Subcutaneous abdominal adipose tissue (tissue), 5 donors: ENCODE results near the gene VWA7.
"Not testable (repeated sequence)": the region's sequence is repeated elsewhere in the genome, so short reads cannot be mapped to it uniquely, and the experiment has no call there.

Source experiments
- H3K27ac ChIP-seq: one replicate; pipeline ENCODE4 v1.7.0; 2013; ENCODE audit warnings: low read depth, mild to moderate bottlenecking, inconsistent platforms, low read length, moderate library complexity
- H3K27me3 ChIP-seq, 5 donors: one replicate each; pipeline ENCODE4 v1.7.0; 2013; ENCODE audit warnings: low read length in 5 of 5, inconsistent platforms in 1 of 5; ENCODE audit not compliant: control insufficient read depth in 5 of 5, insufficient read depth in 4 of 5
- H3K36me3 ChIP-seq, 5 donors: one replicate each; pipeline ENCODE4 v1.7.0; 2013; ENCODE audit warnings: low read length in 5 of 5; ENCODE audit not compliant: control insufficient read depth in 5 of 5, insufficient read depth in 5 of 5
- H3K4me1 ChIP-seq, 5 donors: one replicate each; pipeline ENCODE4 v1.7.0; 2013; ENCODE audit warnings: low read length in 5 of 5, mild to moderate bottlenecking in 3 of 5, moderate library complexity in 1 of 5; ENCODE audit not compliant: control insufficient read depth in 5 of 5, insufficient read depth in 5 of 5
- H3K4me3 ChIP-seq, 5 donors: one replicate each; pipeline ENCODE4 v1.7.0; 2013; ENCODE audit warnings: low read length in 5 of 5, low read depth in 1 of 5
- H3K9ac ChIP-seq, 5 donors: one replicate each; pipeline ENCODE4 v1.7.0; 2013; ENCODE audit warnings: low read length in 5 of 5, mild to moderate bottlenecking in 4 of 5, moderate library complexity in 3 of 5
- H3K9me3 ChIP-seq, 5 donors: one replicate each; pipeline ENCODE4 v1.7.0; 2013; ENCODE audit warnings: low read length in 5 of 5; ENCODE audit not compliant: control insufficient read depth in 5 of 5
- donor health status: healthy.
- donor health status: healthy.
- donor health status: healthy.
- donor health status: healthy.
- donor health status: healthy.

The VWA7 gene

GRCh38 chr6:31817929-31818511 is 40.9 kb upstream of the VWA7 start:
- not testable (repeated sequence) for H3K9me3 ChIP-seq, H3K36me3 ChIP-seq, H3K27me3 ChIP-seq
- peak overlapping the region; percentile 69 to 76 (median 69) for H3K4me3 ChIP-seq
- H3K9ac ChIP-seq: peak overlapping the region; percentile 6 to 75 (median 58)
- H3K4me1 ChIP-seq: peaks cover 13 to 58% (median 51%) of the 10 kb centered on the region in 5 donors
- peak overlapping the region; percentile 67 for H3K27ac ChIP-seq

GRCh38 chr6:31817133-31817928 is 40.2 kb upstream of the VWA7 start:
- H3K27ac ChIP-seq: peak overlapping the region; percentile 67
- H3K36me3 ChIP-seq, H3K9me3 ChIP-seq, H3K27me3 ChIP-seq: not testable (repeated sequence)
- H3K9ac ChIP-seq: peak overlapping the region; percentile 6 to 75 (median 58)
- peaks cover 13 to 52% (median 46%) of the 10 kb centered on the region in 5 donors for H3K4me1 ChIP-seq
- peak overlapping the region; percentile 69 to 76 (median 69) for H3K4me3 ChIP-seq

- Histone ChIP-seq H3K4me1 (peaks cover 13 to 41% (median 36%) of the 10 kb centered on the region in 5 donors), H3K9me3 (no peaks in the 10 kb centered on the region), H3K36me3 (no peaks in the 10 kb centered on the region), H3K4me3 (peak within 1 kb of the TSS; percentile 62 to 84 (median 67)), H3K27me3 (no peaks in the 10 kb centered on the region), H3K27ac (peak within 1 kb of the TSS; percentile 100), H3K9ac (peak within 1 kb of the TSS; percentile 31 to 98 (median 81))
Measured at GRCh38 chr6:31815025-31815838, 38.1 kb upstream of the VWA7 start, which contains the start of the genes HSPA1A and HSPA1L. Gene HSPA1A, plus strand, starts transcription at chr6:31815543. Its CDS starts 214 bp downstream, at chr6:31815757. Gene HSPA1L, minus strand, starts transcription at chr6:31815283. Its CDS starts 3,311 bp downstream, at chr6:31811972.

GRCh38 chr6:31814677-31815024 is 37.5 kb upstream of the VWA7 start:
- Histone ChIP-seq H3K4me1 (peaks cover 13 to 36% (median 30%) of the 10 kb centered on the region in 5 donors), H3K27ac (peak overlapping the region; percentile 100), H3K9ac (peak overlapping the region in 4 of 5 donors; percentile 77 to 93 (median 80))

DNA sequence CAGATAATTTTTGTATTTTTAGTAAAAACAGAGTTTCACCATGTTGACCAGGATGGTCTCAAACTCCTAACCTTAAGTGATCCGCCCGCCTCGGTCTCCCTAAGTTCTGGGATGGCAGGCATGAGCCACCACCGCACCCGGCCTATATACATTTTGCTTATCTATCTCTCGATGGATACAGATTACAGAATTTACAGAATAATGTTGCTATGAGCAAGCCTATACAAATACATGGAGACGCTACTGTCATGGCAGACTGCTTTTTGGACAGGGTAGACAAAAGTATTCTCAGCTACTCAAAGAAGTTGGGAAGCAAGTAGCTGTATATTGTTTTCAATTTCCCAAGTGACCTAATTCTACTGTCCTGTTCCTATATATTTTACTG is 36.3 kb upstream of the VWA7 start:
- peak overlapping the region; percentile 45 to 98 (median 80) for H3K9ac ChIP-seq
- no peaks in the 10 kb centered on the region for H3K27me3 ChIP-seq
- no peaks in the 10 kb centered on the region for H3K36me3 ChIP-seq
- no peaks in the 10 kb centered on the region for H3K9me3 ChIP-seq
- H3K4me1 ChIP-seq: peaks cover 13 to 25% (median 22%) of the 10 kb centered on the region in 5 donors
- peak overlapping the region; percentile 100 for H3K27ac ChIP-seq
- peak overlapping the region in 3 of 5 donors; percentile 37 to 54 (median 49) for H3K4me3 ChIP-seq

More at GRCh38 chr6:31814677-31815024, 37.5 kb upstream of the VWA7 start:
- Histone ChIP-seq H3K36me3 (no peaks in the 10 kb centered on the region), H3K4me3 (peak overlapping the region; percentile 59 to 84 (median 67)), H3K27me3 (no peaks in the 10 kb centered on the region), H3K9me3 (no peaks in the 10 kb centered on the region)

- Histone ChIP-seq H3K9me3 (no peaks in the 10 kb centered on the region), H3K4me1 (peaks cover 8 to 14% (median 13%) of the 10 kb centered on the region in 5 donors), H3K4me3 (no peak overlapping the region), H3K27me3 (no peaks in the 10 kb centered on the region), H3K27ac (no peak overlapping the region), H3K36me3 (no peaks in the 10 kb centered on the region), H3K9ac (no peak overlapping the region)
Measured at GRCh38 chr6:31811645-31812044, 34.5 kb upstream of the VWA7 start.

GRCh38 chr6:31808599-31808998 is 31.5 kb upstream of the VWA7 start:
- not testable (repeated sequence) for H3K27ac ChIP-seq, H3K36me3 ChIP-seq, H3K9me3 ChIP-seq, H3K27me3 ChIP-seq, H3K4me3 ChIP-seq, H3K9ac ChIP-seq
- H3K4me1 ChIP-seq: peaks cover under 1 to 20% (median 16%) of the 10 kb centered on the region in 5 donors

- Histone ChIP-seq H3K9me3 (no peaks in the 10 kb centered on the region), H3K4me3 (peak within 1 kb of the TSS; percentile 66 to 86 (median 67)), H3K9ac (peak within 1 kb of the TSS; percentile 16 to 91 (median 78)), H3K27me3 (no peaks in the 10 kb centered on the region), H3K27ac (peak within 1 kb of the TSS; percentile 93), H3K36me3 (peaks cover 0 to 8% (median 0%) of the 10 kb centered on the region in 5 donors), H3K4me1 (peaks cover 0 to 15% (median 12%) of the 10 kb centered on the region in 5 donors)
Measured at GRCh38 chr6:31806470-31807272, 29.5 kb upstream of the VWA7 start, which contains the start of gene LSM2. Gene LSM2, minus strand, starts transcription at chr6:31806966. Its CDS starts 209 bp downstream, at chr6:31806757.

- Histone ChIP-seq H3K9me3 (no peaks in the 10 kb centered on the region), H3K27ac (peak overlapping the region; percentile 93)
Measured at GRCh38 chr6:31805939-31806469, 28.9 kb upstream of the VWA7 start.

More at GRCh38 chr6:31805939-31806469, 28.9 kb upstream of the VWA7 start:
- Histone ChIP-seq H3K36me3 (peaks cover 0 to 12% (median 0%) of the 10 kb centered on the region in 5 donors), H3K27me3 (no peaks in the 10 kb centered on the region), H3K4me3 (peak overlapping the region; percentile 66 to 86 (median 67)), H3K4me1 (peaks cover 0 to 15% (median 12%) of the 10 kb centered on the region in 5 donors), H3K9ac (peak overlapping the region; percentile 16 to 91 (median 78))
